ENCODE results near the gene GNAS-AS1.

DNA sequence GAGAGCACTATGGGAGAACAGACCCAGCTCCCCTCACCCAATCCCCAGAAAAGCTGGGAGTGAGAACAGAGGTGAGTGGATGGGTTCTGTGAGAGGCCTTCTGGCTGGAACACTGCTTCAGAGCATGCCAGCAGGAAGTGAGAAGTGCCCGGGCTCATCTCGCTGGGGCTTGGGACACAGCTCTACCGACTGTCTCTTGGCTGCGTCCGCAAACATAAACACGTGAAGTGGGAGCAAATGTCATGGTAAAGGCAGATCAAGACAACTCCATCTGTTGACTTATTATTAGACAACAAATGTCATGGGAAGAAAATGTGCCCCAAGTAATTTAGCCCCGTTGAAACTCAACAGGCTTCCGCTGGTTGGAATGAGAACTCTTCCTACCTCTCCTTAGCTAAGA is 25.9 kb downstream of the GNAS-AS1 start:
- TF ChIP-seq, protein P1, sequence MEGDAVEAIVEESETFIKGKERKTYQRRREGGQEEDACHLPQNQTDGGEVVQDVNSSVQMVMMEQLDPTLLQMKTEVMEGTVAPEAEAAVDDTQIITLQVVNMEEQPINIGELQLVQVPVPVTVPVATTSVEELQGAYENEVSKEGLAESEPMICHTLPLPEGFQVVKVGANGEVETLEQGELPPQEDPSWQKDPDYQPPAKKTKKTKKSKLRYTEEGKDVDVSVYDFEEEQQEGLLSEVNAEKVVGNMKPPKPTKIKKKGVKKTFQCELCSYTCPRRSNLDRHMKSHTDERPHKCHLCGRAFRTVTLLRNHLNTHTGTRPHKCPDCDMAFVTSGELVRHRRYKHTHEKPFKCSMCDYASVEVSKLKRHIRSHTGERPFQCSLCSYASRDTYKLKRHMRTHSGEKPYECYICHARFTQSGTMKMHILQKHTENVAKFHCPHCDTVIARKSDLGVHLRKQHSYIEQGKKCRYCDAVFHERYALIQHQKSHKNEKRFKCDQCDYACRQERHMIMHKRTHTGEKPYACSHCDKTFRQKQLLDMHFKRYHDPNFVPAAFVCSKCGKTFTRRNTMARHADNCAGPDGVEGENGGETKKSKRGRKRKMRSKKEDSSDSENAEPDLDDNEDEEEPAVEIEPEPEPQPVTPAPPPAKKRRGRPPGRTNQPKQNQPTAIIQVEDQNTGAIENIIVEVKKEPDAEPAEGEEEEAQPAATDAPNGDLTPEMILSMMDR (conservative IDR thresholded peaks at IDR 0.05; ENCODE audit: low read depth in 2 of 2) = no peak
- TF ChIP-seq, protein P2, sequence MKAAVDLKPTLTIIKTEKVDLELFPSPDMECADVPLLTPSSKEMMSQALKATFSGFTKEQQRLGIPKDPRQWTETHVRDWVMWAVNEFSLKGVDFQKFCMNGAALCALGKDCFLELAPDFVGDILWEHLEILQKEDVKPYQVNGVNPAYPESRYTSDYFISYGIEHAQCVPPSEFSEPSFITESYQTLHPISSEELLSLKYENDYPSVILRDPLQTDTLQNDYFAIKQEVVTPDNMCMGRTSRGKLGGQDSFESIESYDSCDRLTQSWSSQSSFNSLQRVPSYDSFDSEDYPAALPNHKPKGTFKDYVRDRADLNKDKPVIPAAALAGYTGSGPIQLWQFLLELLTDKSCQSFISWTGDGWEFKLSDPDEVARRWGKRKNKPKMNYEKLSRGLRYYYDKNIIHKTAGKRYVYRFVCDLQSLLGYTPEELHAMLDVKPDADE (IDR thresholded peaks at IDR 0.05) = no peak
- TF ChIP-seq CREB1 (CRISPR knock-in tag; IDR thresholded peaks at IDR 0.05; ENCODE audit: low read depth) (no peak), EZH2 (IDR thresholded peaks at IDR 0.05; ENCODE audit: low read depth, unreplicated experiment) (no peak)
